Measurements from ENCODE around the gene KCNMA1.

Gene KCNMA1

DNA sequence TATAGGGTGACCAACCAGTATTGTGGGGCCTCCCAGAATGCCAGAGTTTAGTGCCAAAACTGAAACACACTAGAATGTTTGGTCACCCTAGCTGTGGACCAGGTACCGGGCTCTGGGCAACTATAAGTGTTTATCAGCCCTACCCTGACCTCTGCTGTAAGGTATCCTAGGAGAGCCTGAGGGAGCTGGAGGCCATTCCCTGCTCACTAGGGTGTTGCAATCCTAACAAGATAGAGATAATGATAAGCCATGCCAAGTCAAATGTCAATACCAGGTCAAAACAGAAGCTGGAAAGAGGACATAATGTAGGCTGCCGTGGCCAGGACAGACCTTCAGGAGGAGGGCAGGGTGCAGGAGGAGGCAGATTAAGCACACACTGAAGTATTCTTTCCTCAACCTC, 151.8 kb downstream of the KCNMA1 start:
- no peak for DNase-seq (ENCODE audit: low spot score)

DNA sequence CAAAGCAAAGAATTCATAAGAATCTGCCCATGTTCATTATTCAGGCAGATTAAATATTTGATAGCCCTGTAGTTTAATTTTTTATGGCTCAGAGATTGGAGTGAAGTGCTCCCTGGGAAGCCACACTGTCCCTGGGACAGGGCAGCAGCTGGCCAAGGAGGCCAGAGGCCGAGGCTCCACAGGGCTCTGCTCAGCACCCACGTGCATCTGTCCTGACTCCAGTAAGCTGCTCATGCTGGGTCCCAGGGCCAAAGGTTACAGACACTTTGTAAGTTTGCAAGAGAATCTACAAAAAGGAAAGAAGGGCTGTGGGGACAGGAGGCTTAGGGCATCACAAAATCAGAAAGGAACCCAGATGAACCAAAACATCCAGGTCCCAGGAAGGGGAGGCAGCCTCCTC, 155.5 kb downstream of the KCNMA1 start:
- no peak for DNase-seq (ENCODE audit: low spot score)

DNA sequence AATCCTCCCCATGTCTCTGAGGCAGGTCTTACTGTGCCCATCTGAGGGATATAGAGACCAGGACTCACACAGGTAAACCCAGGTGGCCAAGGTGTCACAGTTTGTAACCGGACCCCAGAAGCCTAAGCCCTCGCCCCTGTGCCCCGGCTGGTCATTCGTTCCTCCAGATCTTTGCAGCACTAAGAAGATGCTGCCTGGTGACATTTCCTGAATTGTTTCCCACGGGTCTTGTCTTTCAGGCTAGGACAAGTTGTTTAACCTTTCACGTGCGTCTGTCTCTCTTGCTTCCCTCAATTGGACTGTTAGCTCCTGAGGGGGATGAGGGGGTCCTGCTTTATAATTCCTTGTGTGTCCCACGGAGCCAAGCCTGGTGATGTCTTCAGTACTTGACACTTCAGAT, 158.0 kb downstream of the KCNMA1 start:
- DNase-seq (ENCODE audit: low spot score): no peak

DNA sequence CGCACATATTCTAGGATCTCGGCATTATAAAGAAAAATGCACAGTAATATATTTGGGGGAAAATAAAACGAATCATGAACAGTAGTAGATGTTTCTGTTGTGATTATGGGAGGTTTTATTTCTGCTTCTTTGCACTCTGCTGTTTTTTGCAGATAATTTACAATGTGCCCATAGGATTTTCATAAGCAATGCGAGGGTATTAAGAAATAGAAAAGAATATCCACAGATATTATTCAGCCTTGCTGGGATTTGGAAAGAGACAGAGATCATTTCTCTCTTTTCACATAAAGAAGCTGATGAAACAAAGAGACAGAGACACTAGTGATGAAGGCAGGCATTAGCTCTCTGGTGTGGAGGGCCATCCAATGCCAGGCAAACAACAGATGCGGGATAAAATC, 158.6 kb downstream of the KCNMA1 start:
- no peak for DNase-seq (ENCODE audit: low spot score)

DNA sequence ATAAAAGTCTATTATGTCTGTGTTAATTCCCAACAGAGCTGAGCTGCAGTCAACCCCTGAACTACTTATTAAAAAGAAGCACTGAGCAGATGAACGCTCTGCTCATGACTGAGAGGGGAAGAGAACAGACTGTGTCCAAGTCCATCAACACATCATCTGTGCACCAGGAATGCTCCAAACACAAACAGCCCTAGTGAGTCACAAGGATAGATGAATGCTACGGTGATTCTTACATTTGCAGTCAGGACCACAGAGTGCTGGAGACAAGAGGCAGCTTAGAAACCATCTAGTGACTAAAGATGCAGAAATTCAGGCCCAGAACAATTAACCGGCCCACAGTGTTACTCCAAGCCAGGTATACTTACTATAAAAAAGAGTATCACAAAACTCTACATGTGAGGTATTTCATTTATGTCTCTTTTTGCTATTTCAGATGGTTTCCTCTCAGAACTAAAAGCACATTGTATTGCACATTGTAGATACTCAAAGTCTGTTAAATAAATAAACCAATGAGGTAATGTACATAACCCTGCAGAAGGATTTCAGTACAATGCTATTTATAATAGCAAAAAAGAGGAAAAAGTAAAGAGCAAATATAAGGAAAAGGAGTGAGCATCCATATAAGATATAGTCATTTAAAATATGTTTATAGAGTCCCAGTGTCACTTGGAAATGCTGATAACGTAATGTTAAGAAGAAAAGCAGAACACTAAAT, 159.2 kb downstream of the KCNMA1 start:
- peak; percentile 69 for DNase-seq (ENCODE audit: low spot score)

DNA sequence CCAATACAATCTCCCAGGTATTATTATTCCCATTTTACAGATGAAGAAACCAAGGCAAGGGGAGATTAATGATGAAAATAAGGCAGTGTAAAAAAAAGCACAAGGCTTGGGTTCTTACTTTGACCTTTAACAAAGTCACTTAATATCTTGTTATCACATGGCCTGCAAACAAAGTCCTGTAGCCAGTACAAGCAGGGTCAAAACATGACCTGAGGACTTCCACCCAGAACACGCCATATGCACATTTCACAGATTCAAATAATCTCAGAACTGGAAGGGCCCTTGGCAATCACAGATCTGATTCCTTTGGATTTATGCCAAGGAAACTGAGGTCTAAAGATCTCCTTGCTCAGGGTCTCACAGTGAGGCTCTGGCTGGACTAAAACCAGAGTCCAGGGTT, 162.1 kb downstream of the KCNMA1 start:
- DNase-seq (ENCODE audit: low spot score): no peak

DNA sequence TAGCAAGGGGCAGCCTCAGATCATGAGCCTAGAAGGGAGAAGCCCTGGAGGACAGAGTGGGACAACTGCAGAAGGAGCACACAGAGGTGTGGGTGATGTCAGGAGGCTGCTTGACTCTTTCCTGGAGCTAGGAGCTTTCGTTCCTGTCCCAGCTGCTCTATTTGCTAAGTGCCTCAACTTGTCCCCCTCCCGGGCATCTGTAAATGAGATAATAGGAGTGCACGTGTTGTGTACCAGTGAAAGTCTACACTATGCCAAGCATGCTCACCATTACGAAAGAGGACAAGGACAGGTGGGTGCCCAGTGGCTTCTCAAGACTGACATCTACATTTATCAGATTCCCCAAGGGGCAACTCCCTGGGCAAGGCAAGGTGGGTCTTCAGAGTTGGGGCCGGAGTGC, 162.7 kb downstream of the KCNMA1 start:
- DNase-seq (ENCODE audit: low spot score): no peak

DNA sequence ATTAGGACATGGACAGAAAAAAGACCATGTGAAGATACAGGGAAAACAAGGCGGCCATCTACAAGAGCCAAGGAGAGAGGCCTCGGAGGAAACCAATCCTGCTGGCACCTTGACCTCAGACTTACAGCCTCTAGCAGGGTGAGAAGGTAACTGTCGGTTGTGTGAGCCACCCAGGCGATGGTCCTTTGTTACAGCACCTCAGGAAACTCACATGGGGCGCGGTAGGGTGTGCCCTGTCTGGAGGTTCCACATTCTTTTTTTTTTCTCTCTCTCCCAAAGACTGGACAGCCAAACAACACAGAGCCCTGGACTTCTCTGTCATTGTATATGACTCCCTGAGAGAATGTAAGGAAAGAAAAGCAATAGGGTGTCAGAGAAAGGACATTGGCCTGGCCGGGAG, 163.2 kb downstream of the KCNMA1 start:
- DNase-seq (ENCODE audit: low spot score): no peak

DNA sequence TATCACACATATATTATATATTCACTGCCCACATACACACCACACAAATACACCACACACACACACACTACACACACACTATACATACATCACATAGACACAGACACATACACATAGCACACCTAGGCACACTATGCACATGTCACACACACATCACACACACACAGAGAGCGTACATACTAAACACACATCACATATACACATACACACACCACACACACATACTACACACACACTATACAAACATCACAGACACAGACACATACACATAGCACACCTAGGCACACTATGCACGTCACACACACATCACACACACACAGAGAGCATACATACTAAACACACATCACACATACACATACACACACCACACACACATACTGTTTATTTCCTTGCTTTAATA, 165.5 kb downstream of the KCNMA1 start:
- DNase-seq (ENCODE audit: low spot score): no peak

DNA sequence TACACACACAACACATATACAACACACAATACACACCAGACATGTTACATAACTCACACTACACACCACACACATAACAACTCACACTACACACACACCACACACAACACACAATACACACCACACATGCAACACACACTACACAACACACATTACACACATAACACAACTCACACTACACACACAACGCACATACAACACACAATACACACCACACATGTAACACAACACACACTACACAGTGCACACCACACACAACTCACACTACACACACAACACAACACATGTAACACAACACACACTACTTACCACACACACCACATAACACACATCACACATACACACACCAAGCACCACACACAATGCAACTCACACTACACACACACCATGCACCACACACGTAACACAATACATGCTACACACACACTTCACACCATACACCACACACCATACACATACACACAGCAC, 166.5 kb downstream of the KCNMA1 start:
- no peak for DNase-seq (ENCODE audit: low spot score)

DNA sequence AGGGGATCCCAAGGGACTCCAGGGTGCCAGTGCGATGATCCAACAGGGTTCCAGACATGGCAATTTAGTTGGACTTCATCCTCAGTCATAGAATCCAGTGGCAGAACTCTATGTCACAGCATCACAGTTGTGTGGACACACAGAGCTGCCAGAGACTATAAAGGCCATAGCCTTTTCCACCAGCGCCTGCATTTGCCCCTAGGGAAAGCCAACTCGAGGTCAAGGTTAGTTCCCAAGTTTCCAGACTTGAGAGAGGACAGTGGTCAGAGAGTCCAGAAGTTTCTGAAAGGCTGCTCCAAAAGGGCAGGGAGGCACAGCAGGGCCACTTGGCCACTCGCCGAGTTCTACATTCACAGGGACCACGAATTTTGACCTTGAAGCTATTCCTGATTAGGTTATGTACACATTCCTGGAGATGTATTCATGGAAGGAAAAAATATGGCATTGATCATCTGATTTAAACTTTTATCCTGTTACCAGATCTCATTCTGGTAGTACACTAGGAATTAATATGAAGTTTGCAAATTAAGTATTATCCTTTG, 170.1 kb downstream of the KCNMA1 start:
- DNase-seq (ENCODE audit: low spot score): no peak

DNA sequence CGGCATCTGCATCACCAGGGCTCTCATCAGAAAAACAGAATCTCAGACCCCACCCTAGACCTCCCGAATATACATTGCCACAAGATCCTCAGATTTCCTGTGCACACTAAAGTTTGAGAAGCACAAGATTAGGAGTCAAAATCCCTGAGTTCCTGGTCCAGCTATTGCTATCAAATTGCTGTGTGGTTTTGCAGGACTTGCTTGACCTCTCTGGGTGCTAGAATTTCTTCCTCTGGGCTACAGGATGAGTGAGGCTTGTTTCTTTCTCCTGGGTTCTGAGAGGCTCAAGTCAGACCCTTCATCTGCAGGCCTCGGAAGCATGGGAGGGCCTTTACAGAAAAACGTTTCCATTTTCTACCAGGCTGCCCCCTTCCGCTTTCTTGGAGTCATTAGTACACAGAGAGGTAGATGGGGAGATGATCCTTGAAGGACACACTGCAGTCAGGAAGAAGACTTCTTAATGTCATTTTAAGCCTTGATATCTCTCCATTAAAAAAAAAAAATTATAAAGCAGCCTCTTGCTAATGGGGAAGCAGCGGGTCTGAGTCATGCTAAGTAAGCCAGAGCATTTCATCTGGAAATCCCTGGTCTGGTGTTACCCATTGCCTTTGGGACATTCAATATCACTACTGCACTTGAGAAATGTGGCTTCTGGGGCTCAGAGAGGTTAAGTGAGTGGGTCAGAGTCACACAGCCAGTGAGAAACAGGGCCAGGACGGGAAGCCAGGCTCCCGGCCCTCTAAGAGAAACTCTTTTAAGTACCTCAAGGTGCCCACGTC, 173.5 kb downstream of the KCNMA1 start:
- peak; percentile 19 for DNase-seq (ENCODE audit: low spot score)

DNA sequence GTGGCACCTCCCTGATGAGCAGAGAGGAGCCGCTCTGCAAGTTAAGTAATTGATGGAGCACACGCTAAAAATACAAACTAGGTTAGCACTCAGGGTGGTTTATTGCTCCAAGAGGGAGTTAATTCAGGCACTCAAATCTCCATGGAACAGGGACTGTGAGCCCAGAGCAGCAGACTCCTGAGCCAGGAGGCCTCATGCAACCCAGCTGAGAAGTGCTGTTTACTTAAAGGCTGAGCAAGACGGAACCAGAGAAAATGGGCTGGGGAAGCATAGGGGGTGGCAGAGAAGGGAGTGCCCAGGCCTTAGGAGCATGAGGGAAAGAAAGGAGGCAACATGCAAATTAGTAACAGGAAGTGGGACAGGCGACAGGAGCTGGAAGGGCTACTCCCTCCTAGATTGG, 174.1 kb downstream of the KCNMA1 start:
- no peak for DNase-seq (ENCODE audit: low spot score)

DNA sequence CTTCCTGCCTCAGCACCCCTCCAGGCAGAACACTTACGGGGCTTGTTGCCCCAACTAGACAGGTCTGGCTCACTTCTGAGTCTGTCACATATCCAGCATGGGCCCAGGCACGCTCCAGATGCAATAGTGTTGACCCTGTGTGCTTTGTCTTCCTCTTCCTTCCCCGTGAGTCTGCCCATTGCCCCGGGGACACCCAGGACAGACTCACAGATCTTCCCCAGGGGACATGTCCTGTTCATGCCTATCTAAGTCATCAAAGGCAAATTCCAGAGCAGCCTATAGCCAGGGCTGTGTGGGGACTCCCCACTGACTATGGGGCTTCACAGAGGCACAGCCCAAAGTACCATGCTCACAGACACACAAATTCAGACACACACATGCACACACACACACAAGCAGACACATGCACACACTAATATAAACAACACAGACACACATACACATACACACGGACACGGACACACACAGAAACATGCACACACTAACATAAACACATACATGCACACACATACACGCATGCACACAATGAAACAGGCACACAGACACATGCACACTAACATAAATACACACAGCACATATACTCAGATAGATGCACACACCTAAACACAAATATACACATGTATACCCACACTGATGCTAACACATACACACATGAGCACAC, 175.8 kb downstream of the KCNMA1 start:
- DNase-seq (ENCODE audit: low spot score): no peak

DNA sequence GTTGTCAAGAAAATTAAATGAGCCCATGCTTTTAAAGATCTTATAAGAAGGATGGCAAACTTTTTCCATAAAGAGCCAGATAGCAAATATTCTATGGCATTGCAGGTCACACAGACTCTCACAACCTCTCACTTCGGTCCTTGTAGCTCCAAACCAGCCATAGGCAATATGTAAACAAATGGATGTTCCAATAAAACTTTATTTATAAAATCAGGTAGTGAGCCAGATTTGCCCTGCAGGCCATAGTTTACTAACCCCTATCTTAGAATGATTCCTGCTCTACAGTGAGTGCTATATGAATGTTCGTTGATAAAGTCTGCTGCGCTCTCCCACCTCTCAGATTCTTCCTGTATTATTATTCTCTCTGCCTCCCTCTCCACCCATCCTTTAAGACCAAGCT, 177.7 kb downstream of the KCNMA1 start:
- DNase-seq (ENCODE audit: low spot score): no peak

DNA sequence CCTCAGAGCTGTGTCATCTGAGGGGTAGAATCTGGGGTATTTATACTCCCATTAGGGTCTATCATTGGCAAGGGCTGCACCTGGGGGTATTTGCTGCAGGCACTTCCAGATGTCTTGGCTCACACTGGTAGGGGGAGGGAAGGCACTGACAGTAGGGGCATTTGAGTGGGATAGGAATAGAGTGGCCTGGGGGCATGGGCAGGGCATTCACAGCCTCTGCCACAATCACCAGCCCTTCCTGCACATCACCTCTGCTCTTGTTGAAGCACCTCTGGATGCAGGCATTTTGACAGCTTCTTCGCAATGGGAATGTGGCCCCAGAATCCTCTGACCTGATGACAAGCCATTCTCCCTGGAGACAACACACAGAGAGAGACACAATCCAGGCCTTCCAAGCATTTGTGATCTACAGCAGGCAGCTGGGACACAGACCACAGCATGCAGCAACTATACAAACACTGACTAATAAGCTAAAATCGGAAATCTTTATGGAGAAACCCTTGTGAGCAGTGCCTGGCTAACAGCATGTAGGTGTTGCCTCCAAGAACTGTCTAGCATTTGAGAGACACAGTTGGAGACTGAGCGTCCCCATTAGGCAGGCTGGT, 178.5 kb downstream of the KCNMA1 start:
- peak; percentile 84 for DNase-seq (ENCODE audit: low spot score)

DNA sequence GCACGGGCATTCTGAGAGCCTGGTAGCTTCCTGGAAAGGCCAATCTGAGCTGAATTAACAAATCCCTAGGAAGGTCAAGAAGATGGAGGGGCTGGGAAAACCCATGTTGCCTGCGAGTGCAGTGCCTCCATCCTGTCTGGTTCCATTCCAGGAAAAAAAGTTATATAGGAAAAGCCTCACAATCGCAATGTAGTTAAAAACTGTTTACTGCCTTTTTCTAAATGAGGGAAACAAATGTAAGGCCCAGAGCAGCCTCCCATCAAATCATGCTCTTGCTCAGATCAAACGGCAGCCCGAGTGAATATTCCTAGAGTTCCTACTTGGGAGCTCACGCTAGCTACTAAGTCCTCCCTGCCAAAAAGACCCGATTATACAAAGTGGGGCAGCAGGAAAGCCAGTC, 179.9 kb downstream of the KCNMA1 start:
- no peak for DNase-seq (ENCODE audit: low spot score)

DNA sequence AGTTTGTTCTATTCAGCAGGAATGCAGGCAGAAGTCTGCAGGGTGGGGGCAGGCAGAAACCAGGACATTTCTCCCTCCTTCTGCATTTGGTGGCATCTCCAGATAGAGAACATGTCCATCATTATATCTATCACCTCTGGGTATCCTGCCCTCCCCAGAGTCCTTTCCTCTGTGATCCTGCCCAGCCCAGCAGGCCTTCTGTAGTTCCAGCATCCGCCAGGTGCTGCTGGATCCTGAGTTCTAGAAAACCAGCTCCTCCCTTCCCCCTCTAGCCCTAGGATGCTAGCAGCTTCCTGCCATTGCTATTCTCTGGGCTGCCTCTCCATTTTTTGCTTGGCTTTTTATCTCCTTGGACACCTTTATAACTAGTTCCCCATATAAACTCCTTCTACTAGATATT, 180.3 kb downstream of the KCNMA1 start:
- no peak for DNase-seq (ENCODE audit: low spot score)

DNA sequence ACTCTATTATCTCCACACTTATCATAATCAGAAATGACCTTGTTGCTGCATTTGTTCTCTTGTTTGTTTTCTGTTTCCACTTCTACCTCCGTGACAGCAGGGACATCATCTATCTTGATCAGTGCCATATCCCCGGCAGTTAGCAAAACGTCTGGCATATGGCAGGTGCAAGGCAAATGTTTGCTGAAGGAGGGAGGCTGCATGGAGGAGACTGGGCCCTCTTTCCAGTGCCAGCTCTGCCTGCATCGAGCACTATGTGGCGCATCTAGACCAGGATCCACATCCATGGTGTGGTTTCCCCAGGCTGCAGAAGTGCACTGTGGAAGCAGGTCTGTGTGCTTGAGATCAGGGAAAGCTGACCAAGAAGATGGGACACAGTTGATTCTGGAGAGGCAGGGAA, 181.2 kb downstream of the KCNMA1 start:
- no peak for DNase-seq (ENCODE audit: low spot score)

DNA sequence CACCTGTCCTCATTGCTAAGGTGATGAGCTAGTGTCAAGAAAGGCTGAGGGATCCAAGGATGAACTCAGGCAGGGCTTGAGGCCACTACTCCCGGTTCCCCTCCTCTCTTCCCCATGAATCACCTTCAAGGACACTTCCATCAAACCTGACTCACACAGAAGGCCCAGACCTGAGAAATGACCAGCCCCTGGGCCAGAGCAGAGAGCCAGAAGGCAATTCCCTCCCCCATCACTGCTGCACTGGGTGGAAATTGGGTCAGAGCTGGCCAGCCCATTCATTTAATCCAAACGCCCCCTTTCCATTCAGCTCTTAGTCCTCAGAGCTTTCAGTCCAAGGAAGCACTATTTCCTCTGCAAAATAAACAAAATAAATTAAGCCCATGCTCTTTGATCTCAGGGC, 182.0 kb downstream of the KCNMA1 start:
- DNase-seq (ENCODE audit: low spot score): no peak

DNA sequence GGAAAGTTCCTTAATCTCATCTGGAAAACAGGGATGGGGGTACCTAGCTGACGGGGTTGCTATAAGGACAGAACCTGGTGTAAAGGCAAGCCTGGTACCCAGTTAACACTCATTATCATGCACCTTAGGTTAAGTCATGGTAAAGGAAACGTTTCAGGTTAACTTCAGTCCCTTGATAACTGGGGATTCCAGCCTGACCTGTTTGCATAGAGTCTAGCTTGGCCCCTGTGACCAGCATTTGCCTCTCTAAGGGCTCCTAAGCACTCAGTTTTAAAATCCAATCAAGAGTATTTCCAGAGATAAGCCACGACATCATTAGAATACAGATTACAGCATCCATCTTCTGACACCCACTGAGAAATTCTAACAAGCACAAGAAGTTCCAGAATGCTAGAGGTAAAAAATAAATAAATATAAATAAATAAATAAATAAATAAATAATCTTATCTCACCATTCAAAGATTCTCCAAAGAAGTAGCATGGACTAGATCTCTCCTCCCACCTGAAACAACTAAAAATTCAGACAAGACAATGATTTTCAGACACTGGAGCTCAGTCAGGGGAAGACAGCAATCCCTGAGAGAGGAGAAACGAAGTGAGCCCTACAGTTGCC, 184.6 kb downstream of the KCNMA1 start:
- no peak for DNase-seq (ENCODE audit: low spot score)

DNA sequence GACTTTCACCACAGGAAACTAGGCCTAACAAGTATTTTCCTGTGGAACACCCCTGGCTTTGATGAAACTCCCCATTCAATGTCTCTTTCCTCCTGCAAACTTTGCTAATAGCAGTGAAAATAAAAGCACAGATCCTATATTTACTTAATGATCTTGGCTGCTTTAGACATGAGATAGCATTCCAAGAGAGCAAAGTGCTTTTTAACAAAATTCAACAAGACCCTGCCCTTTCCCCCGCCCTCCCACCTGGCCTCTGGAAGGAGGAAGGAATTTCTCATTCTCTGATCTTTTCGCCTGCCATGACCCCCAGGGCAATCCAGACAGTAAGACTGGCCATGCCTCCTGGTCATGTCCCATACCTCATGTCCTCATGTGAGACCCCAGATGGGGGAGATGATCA, 185.7 kb downstream of the KCNMA1 start:
- DNase-seq (ENCODE audit: low spot score): no peak
